Vagina (tissue), 2 donors: ENCODE results near the gene KRTAP12-2. TPM values are rescaled to one million over a fixed set of nuclear protein-coding genes. Genes with fewer than 3 reads are reported as not detected.

Source experiments
- DNase-seq, 2 donors: peaks; one replicate each; pipeline ENCODE4 v3.0.0-alpha.2; 2017; ENCODE audit errors: extremely low spot score in 2 of 2
- H3K27ac ChIP-seq: fragments of 200-600 bp; sonication (generic); one replicate; pipeline ENCODE4 v1.5.1; 2019
- H3K27me3 ChIP-seq: fragments of 200-600 bp; sonication (generic); one replicate; pipeline ENCODE4 v1.5.1; 2019
- H3K36me3 ChIP-seq, 2 donors: fragments of 200-600 bp; sonication (generic); one replicate each; pipeline ENCODE4 v1.5.1; 2017 to 2019
- H3K4me1 ChIP-seq: fragments of 200-600 bp; sonication (generic); one replicate; pipeline ENCODE4 v1.5.1; 2019
- H3K4me3 ChIP-seq, 2 donors: fragments of 200-600 bp; sonication (generic); 1 replicate in 1 of 2; 2 replicates in 1 of 2; pipeline ENCODE4 v1.5.1; 2016 to 2019
- H3K9me3 ChIP-seq: fragments of 200-600 bp; sonication (generic); one replicate; pipeline ENCODE4 v1.5.1; 2019
- CTCF ChIP-seq, 3 experiments: fragments of 450-650 bp in 2 of 3; fragments of 200-600 bp in 1 of 3; sonication (generic) in 1 of 3; IDR thresholded peaks; one replicate each; pipeline ENCODE4 v1.5.1; 2017 to 2019; ENCODE audit warnings: antibody characterized with exemption in 3 of 3, mild to moderate bottlenecking in 2 of 3, moderate library complexity in 2 of 3
- POLR2A ChIP-seq, 2 donors: fragments of 450-650 bp; IDR thresholded peaks; one replicate each; pipeline ENCODE4 v1.6.1; 2017; ENCODE audit warnings: antibody characterized with exemption in 2 of 2, mild to moderate bottlenecking in 2 of 2, moderate library complexity in 2 of 2
- POLR2AphosphoS5 ChIP-seq, 2 donors: sonication (generic); formaldehyde crosslinking; IDR thresholded peaks; one replicate each; pipeline ENCODE4 v1.9.0; 2017; ENCODE audit warnings: antibody characterized with exemption in 2 of 2, mild to moderate bottlenecking in 2 of 2, low read depth in 1 of 2; ENCODE audit not compliant: insufficient read depth in 1 of 2
- intact Hi-C: fragments of 100-400 bp; cut with DNase I; formaldehyde crosslinking; loops from one replicate; pipeline ENCODE4 v1.15.1; 2023
- small RNA-seq: library from RNA; depleted of rRNA; stranded (forward); fragments of <200 nt; gene quantifications from one replicate; pipeline ENCODE3, GENCODE V24; 2016
- total RNA-seq: library from RNA; depleted of rRNA; stranded (reverse); fragments of >200 nt; gene quantifications from one replicate; pipeline ENCODE4 v1.2.3, GENCODE V29; 2016

The KRTAP12-2 gene
- total RNA-seq, 1 donor from 2014 or later = not detected

GRCh38 chr21:44616591-44616926 lies 50.2 kb downstream of the KRTAP12-2 start:
- Histone ChIP-seq H3K27me3 (no peaks in the 10 kb centered on the region), H3K27ac (no peak overlapping the region), H3K4me3 (no peak overlapping the region), H3K4me1 (no peaks in the 10 kb centered on the region), H3K9me3 (peaks cover 4% of the 10 kb centered on the region), H3K36me3 (no peaks in the 10 kb centered on the region)
- no peak for TF ChIP-seq POLR2A (IDR thresholded peaks at IDR 0.05)
- TF ChIP-seq CTCF (IDR thresholded peaks at IDR 0.05) = no peak
- TF ChIP-seq POLR2AphosphoS5 (IDR thresholded peaks at IDR 0.05; ENCODE audit: insufficient read depth in 1 of 2, low read depth in 1 of 2) = no peak
- DNase-seq = peak in 1 of 2 donors; percentile 67
- intact Hi-C loops = no loop called here

Small RNA genes lying within 50 kb of the gene (small RNA-seq; reads per million reads assigned to genes)
- not detected for gene KRTAP12-6P

Other genes with a start within 250 kb of the KRTAP12-2 start
- gene LRRC3, start 211.4 kb downstream of the KRTAP12-2 start, total RNA-seq = 2.5 TPM
- not detected for gene KRTAP10-1, start 126.7 kb downstream of the KRTAP12-2 start, total RNA-seq
- not detected for gene KRTAP10-2, start 115.4 kb downstream of the KRTAP12-2 start, total RNA-seq
- gene KRTAP10-3, start 108.1 kb downstream of the KRTAP12-2 start, total RNA-seq = not detected
- not detected for gene KRTAP10-4, start 93.2 kb downstream of the KRTAP12-2 start, total RNA-seq
- not detected for gene KRTAP10-5, start 86.3 kb downstream of the KRTAP12-2 start, total RNA-seq
- gene KRTAP10-6, start 74.4 kb downstream of the KRTAP12-2 start, total RNA-seq = not detected
- not detected for gene KRTAP10-7, start 66.3 kb downstream of the KRTAP12-2 start, total RNA-seq
- gene KRTAP10-8, start 54.8 kb downstream of the KRTAP12-2 start, total RNA-seq = not detected
- not detected for gene KRTAP10-9, start 39.8 kb downstream of the KRTAP12-2 start, total RNA-seq
- gene KRTAP10-10, start 29.6 kb downstream of the KRTAP12-2 start, total RNA-seq = not detected
- not detected for gene KRTAP10-11, start 20.5 kb downstream of the KRTAP12-2 start, total RNA-seq
- gene KRTAP12-4, start 12.3 kb downstream of the KRTAP12-2 start, total RNA-seq = not detected
- not detected for gene KRTAP12-3, start 9.0 kb downstream of the KRTAP12-2 start, total RNA-seq
- gene KRTAP12-1, start 15.2 kb upstream of the KRTAP12-2 start, total RNA-seq = not detected
- gene KRTAP10-12, start 30.2 kb upstream of the KRTAP12-2 start, total RNA-seq = not detected
- gene TSPEAR, start 44.6 kb upstream of the KRTAP12-2 start, total RNA-seq = not detected
- 96.5 TPM for gene UBE2G2, start 134.9 kb upstream of the KRTAP12-2 start, total RNA-seq
- gene SUMO3, start 151.1 kb upstream of the KRTAP12-2 start, total RNA-seq = 70.0 TPM
- gene PTTG1IP, start 206.8 kb upstream of the KRTAP12-2 start, total RNA-seq = 165 TPM